Prostate gland (tissue), 2 donors: ENCODE measurements around the gene ZNF814. TPM values are rescaled to one million over a fixed set of nuclear protein-coding genes. Genes with fewer than 3 reads are reported as not detected.

Experiments used
- DNase-seq: peaks from one replicate; pipeline ENCODE4 v3.0.0-alpha.2; 2019; ENCODE audit warnings: low spot score
- H3K27ac ChIP-seq, 2 donors: fragments of 200-600 bp; sonication (generic); 2 replicates each; pipeline ENCODE4 v1.5.1; 2017 to 2019
- H3K27me3 ChIP-seq: fragments of 200-600 bp; sonication (generic); replicated peaks from 2 replicates; pipeline ENCODE4 v1.5.1; 2019; ENCODE audit not compliant: insufficient read depth
- H3K36me3 ChIP-seq, 2 donors: fragments of 200-600 bp; sonication (generic); 1 replicate in 1 of 2; 2 replicates in 1 of 2; pipeline versions ENCODE4 v1.5.1 to v1.8.1; 2017 to 2019
- H3K4me1 ChIP-seq: fragments of 200-600 bp; sonication (generic); replicated peaks from 2 replicates; pipeline ENCODE4 v1.5.1; 2019
- H3K4me3 ChIP-seq, 2 donors: fragments of 200-600 bp; sonication (generic); 2 replicates each; pipeline ENCODE4 v1.5.1; 2017 to 2019
- H3K9me3 ChIP-seq: fragments of 200-600 bp; sonication (generic); 2 replicates; pipeline ENCODE4 v1.5.1; 2017
- POLR2A ChIP-seq: fragments of 450-650 bp; IDR thresholded peaks from one replicate; pipeline ENCODE4 v1.6.1; 2016; ENCODE audit warnings: antibody characterized with exemption, mild to moderate bottlenecking
- POLR2AphosphoS5 ChIP-seq: sonication (generic); formaldehyde crosslinking; IDR thresholded peaks from one replicate; pipeline ENCODE4 v1.6.1; 2017; ENCODE audit warnings: antibody characterized with exemption
- WGBS: methylation state at CpG from one replicate; pipeline ENCODE4 v1.1.5; 2018; 5-methylcytosine and 5-hydroxymethylcytosine counted together
- intact Hi-C: fragments of 100-400 bp; cut with DNase I; formaldehyde crosslinking; loops from one replicate; pipeline ENCODE4 v1.14.2; 2022
- total RNA-seq, 2 donors: library from RNA; depleted of rRNA; stranded (reverse); fragments of >200 nt; gene quantifications; one replicate each; pipeline ENCODE4 v1.1.0, GENCODE V29; 2016
- TF ChIP-seq, protein P1 (sequence below), 4 experiments: fragments of 200-600 bp in 2 of 4; fragments of 450-650 bp in 2 of 4; sonication (generic) in 2 of 4; IDR thresholded peaks; 1 replicate in 3 of 4; 2 replicates in 1 of 4; pipeline ENCODE4 v1.5.1; 2016 to 2019; ENCODE audit warnings: antibody characterized with exemption in 4 of 4, mild to moderate bottlenecking in 2 of 4, moderate library complexity in 2 of 4

The ZNF814 gene
- total RNA-seq, 2 donors from 2014 or later = 12.2 to 31.0 TPM

GRCh38 chr19:57800696-57801095 is 88.1 kb downstream of the ZNF814 start:
- no peak overlapping the region for H3K4me3 ChIP-seq
- WGBS = 66% methylated on average over 5 of the region's 5 CpGs
- TF ChIP-seq POLR2AphosphoS5 (no peak), POLR2A (no peak)
- TF ChIP-seq, protein P1, sequence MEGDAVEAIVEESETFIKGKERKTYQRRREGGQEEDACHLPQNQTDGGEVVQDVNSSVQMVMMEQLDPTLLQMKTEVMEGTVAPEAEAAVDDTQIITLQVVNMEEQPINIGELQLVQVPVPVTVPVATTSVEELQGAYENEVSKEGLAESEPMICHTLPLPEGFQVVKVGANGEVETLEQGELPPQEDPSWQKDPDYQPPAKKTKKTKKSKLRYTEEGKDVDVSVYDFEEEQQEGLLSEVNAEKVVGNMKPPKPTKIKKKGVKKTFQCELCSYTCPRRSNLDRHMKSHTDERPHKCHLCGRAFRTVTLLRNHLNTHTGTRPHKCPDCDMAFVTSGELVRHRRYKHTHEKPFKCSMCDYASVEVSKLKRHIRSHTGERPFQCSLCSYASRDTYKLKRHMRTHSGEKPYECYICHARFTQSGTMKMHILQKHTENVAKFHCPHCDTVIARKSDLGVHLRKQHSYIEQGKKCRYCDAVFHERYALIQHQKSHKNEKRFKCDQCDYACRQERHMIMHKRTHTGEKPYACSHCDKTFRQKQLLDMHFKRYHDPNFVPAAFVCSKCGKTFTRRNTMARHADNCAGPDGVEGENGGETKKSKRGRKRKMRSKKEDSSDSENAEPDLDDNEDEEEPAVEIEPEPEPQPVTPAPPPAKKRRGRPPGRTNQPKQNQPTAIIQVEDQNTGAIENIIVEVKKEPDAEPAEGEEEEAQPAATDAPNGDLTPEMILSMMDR (IDR thresholded peaks at IDR 0.05) = no peak
- intact Hi-C loops = no loop called here
- DNase-seq = no peak
- peak overlapping the region; percentile 24 to 90 for H3K27ac ChIP-seq
- H3K4me1 ChIP-seq = peaks cover 14% of the 10 kb centered on the region
- no peaks in the 10 kb centered on the region for H3K36me3 ChIP-seq
- H3K27me3 ChIP-seq = no peaks in the 10 kb centered on the region
- no peaks in the 10 kb centered on the region for H3K9me3 ChIP-seq

Other genes starting within 250 kb of the ZNF814 start
- gene ZSCAN4, start 220.1 kb downstream of the ZNF814 start, total RNA-seq = not detected
- 10 to 100 TPM in 1 of 2 donors, 1 to 10 TPM in 1; 7.5 to 14.3 TPM for gene ZNF551, start 207.1 kb downstream of the ZNF814 start, total RNA-seq
- 1 to 10 TPM; 2.7 to 5.6 TPM for gene ZNF154, start 179.8 kb downstream of the ZNF814 start, total RNA-seq
- gene ZNF671, start 161.4 kb downstream of the ZNF814 start, total RNA-seq = 1 to 10 TPM; 8.5 to 8.9 TPM
- 10 to 100 TPM; 20.1 to 22.5 TPM for gene ZNF776, start 142.2 kb downstream of the ZNF814 start, total RNA-seq
- gene ZNF586, start 119.4 kb downstream of the ZNF814 start, total RNA-seq = 10 to 100 TPM; 15.4 to 34.8 TPM
- 10 to 100 TPM; 22.0 to 54.9 TPM for gene ZNF552, start 74.1 kb downstream of the ZNF814 start, total RNA-seq
- gene ZNF587B, start 58.7 kb downstream of the ZNF814 start, total RNA-seq = 10 to 100 TPM; 21.1 to 23.5 TPM
- gene ZNF587, start 39.2 kb downstream of the ZNF814 start, total RNA-seq = 10 to 100 TPM; 32.1 to 49.7 TPM
- gene ZNF417, start 27.6 kb upstream of the ZNF814 start, total RNA-seq = 10 to 100 TPM; 16.5 to 17.0 TPM
- 1 to 10 TPM; 3.6 to 9.0 TPM for gene ZNF418, start 46.4 kb upstream of the ZNF814 start, total RNA-seq
- gene ZNF256, start 58.7 kb upstream of the ZNF814 start, total RNA-seq = 1 to 10 TPM; 7.2 to 8.1 TPM
- under 1 TPM in 1 of 2 donors, not detected in 1; 0.87 TPM for gene C19orf18, start 85.5 kb upstream of the ZNF814 start, total RNA-seq
- 10 to 100 TPM; 44.7 to 51.3 TPM for gene ZNF606, start 113.8 kb upstream of the ZNF814 start, total RNA-seq
- 1 to 10 TPM; 2.2 to 5.2 TPM for gene ZSCAN1, start 145.0 kb upstream of the ZNF814 start, total RNA-seq
- 10 to 100 TPM; 13.4 to 19.3 TPM for gene ZNF135, start 170.2 kb upstream of the ZNF814 start, total RNA-seq
- gene ZSCAN18, start 209.2 kb upstream of the ZNF814 start, total RNA-seq = 100 to 1,000 TPM; 108 to 146 TPM